WTC11 (cell line): ENCODE measurements around the gene DCXR.

Source experiments
- CBFB ChIP-seq: sonication (generic); formaldehyde crosslinking; IDR thresholded peaks from 2 replicates; pipeline ENCODE4 v1.8.1; 2022; ENCODE audit warnings: mild to moderate bottlenecking, low read depth, missing genetic modification reagents
- CDX4 ChIP-seq: fragments of 250-450 bp; sonication (Bioruptor Pico); IDR thresholded peaks from 2 replicates; pipeline ENCODE4 v1.9.0; 2021; ENCODE audit warnings: moderate library complexity, mild to moderate bottlenecking, inconsistent platforms, borderline replicate concordance
- CTCF ChIP-seq: fragments of 200-600 bp; IDR thresholded peaks from 2 replicates; pipeline ENCODE4 v1.8.0; 2022; ENCODE audit warnings: antibody characterized with exemption
- FOXP1 ChIP-seq: sonication (generic); formaldehyde crosslinking; IDR thresholded peaks from 2 replicates; pipeline ENCODE4 v1.8.0; 2022; ENCODE audit warnings: missing genetic modification reagents, mild to moderate bottlenecking, moderate library complexity, borderline replicate concordance
- MAX ChIP-seq: sonication (generic); formaldehyde crosslinking; IDR thresholded peaks from 2 replicates; pipeline ENCODE4 v1.8.0; 2022; ENCODE audit warnings: mild to moderate bottlenecking, missing genetic modification reagents
- NR2C2 ChIP-seq: sonication (generic); formaldehyde crosslinking; IDR thresholded peaks from 2 replicates; pipeline ENCODE4 v1.8.0; 2022; ENCODE audit warnings: mild to moderate bottlenecking, missing genetic modification reagents
- ZNF121 ChIP-seq: sonication (generic); formaldehyde crosslinking; IDR thresholded peaks from 2 replicates; pipeline ENCODE4 v1.8.0; 2023; ENCODE audit warnings: missing genetic modification reagents
- ZNF219 ChIP-seq: sonication (generic); formaldehyde crosslinking; IDR thresholded peaks from 2 replicates; pipeline ENCODE4 v1.8.0; 2023; ENCODE audit warnings: missing genetic modification reagents, mild to moderate bottlenecking, borderline replicate concordance
- ZNF532 ChIP-seq: fragments of 250-450 bp; sonication (Bioruptor Pico); IDR thresholded peaks from 2 replicates; pipeline ENCODE4 v1.9.0; 2021; ENCODE audit warnings: mild to moderate bottlenecking, borderline replicate concordance

GRCh38 chr17:82054351-82055022 lies 17.0 kb upstream of the DCXR start:
- TF ChIP-seq CTCF (no peak), ZNF121 (CRISPR knock-in tag) (no peak), ZNF532 (CRISPR knock-in tag) (no peak), CDX4 (no peak), NR2C2 (CRISPR knock-in tag) (no peak), FOXP1 (CRISPR knock-in tag) (no peak), CBFB (CRISPR knock-in tag) (no peak), ZNF219 (CRISPR knock-in tag) (no peak), MAX (CRISPR knock-in tag) (no peak)
